Measurements from ENCODE around the gene BLOC1S4. TPM values are rescaled to one million over a fixed set of nuclear protein-coding genes. Genes with fewer than 3 reads are reported as not detected.

The BLOC1S4 gene
- total RNA-seq, 1 experiment from 2014 or later = 15.7 TPM

DNA sequence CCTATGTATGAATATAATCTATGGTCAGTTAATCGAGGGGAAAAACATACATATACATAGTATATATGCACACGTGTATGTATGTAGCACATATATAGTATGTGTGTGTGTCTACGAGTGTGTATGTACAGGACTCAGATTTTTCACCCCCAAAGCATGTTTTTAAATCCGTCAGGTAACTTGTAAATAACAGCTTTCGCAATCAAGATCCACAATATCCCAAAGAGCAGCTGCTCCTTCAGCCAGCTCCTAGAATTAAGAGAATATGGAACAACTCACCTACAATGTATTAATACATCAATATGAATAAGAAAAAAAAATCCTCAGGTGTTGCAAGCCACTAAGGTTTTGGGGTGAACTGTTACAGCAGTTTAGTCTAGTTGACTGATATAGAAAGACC lies 9.8 kb upstream of the BLOC1S4 start:
- no peak for ATAC-seq
- Histone ChIP-seq H2AFZ (ENCODE audit: low read depth, low read length, poor library complexity, severe bottlenecking) (no peak overlapping the region), H3K27me3 (ENCODE audit: insufficient read depth, low read length) (no peaks in the 10 kb centered on the region), H3K27ac (ENCODE audit: low read depth, low read length) (no peak overlapping the region), H3K9me2 (ENCODE audit: insufficient read depth) (no peaks in the 10 kb centered on the region), H3K79me2 (ENCODE audit: insufficient read depth, low read length) (peaks cover 48% of the 10 kb centered on the region), H3K4me1 (ENCODE audit: control insufficient read depth in 1 of 2, insufficient read depth in 2 of 2, low read length in 2 of 2) (peaks cover 11 to 32% of the 10 kb centered on the region in 2 experiments), H3K36me3 (ENCODE audit: control insufficient read depth in 1 of 2, insufficient read depth in 2 of 2, low read length in 2 of 2) (peaks cover 3 to 14% of the 10 kb centered on the region in 2 experiments; a peak in 3 of 4 replicates), H3K9ac (ENCODE audit: low read length) (no peak overlapping the region), H3K4me3 (replicated peaks in 1 of 2; ENCODE audit: low read depth in 1 of 2, low read length in 2 of 2) (no peak overlapping the region), H3K9me3 (ENCODE audit: control insufficient read depth in 1 of 2, insufficient read depth in 1 of 2, low read depth in 1 of 2, low read length in 2 of 2) (no peaks in the 10 kb centered on the region), H3K4me2 (ENCODE audit: low read length) (no peak overlapping the region), H4K20me1 (ENCODE audit: insufficient read depth) (no peaks in the 10 kb centered on the region)
- intact Hi-C loops (cut with micrococcal nuclease) = no loop called here
- ChIA-PET RAD21 (ENCODE audit: low non-redundant PET in 1 of 2, low total read pairs in 2 of 2, uncharacterized antibody in 2 of 2, unreplicated experiment in 2 of 2) (no interaction called here), CTCF (no interaction called here), POLR2A (interaction anchor here (0.9 kb wide), 1 partner anchor 16 kb away, joined by 3 read pairs; no protein-coding TSS in a partner anchor)
- BruUV-seq (replicated peaks) = no TSS peak
- TF ChIP-seq POLR2A (IDR thresholded peaks at IDR 0.05; ENCODE audit: borderline replicate concordance, extremely low read depth, insufficient read depth, insufficient read length) (no peak), ELF1 (IDR thresholded peaks at IDR 0.05; ENCODE audit: borderline replicate concordance, low read depth) (no peak), SRF (IDR thresholded peaks at IDR 0.05; ENCODE audit: low read depth) (no peak), JUND (IDR thresholded peaks at IDR 0.05) (no peak), EGR1 (IDR thresholded peaks at IDR 0.05; ENCODE audit: low read depth) (no peak), POLR2AphosphoS5 (IDR thresholded peaks at IDR 0.05; ENCODE audit: low read depth, low read length) (no peak), ZNF274 (IDR thresholded peaks at IDR 0.05; ENCODE audit: low read depth, low read length) (no peak), CBX3 (IDR thresholded peaks at IDR 0.05; ENCODE audit: low read depth) (no peak)
- TF ChIP-seq, protein P1, sequence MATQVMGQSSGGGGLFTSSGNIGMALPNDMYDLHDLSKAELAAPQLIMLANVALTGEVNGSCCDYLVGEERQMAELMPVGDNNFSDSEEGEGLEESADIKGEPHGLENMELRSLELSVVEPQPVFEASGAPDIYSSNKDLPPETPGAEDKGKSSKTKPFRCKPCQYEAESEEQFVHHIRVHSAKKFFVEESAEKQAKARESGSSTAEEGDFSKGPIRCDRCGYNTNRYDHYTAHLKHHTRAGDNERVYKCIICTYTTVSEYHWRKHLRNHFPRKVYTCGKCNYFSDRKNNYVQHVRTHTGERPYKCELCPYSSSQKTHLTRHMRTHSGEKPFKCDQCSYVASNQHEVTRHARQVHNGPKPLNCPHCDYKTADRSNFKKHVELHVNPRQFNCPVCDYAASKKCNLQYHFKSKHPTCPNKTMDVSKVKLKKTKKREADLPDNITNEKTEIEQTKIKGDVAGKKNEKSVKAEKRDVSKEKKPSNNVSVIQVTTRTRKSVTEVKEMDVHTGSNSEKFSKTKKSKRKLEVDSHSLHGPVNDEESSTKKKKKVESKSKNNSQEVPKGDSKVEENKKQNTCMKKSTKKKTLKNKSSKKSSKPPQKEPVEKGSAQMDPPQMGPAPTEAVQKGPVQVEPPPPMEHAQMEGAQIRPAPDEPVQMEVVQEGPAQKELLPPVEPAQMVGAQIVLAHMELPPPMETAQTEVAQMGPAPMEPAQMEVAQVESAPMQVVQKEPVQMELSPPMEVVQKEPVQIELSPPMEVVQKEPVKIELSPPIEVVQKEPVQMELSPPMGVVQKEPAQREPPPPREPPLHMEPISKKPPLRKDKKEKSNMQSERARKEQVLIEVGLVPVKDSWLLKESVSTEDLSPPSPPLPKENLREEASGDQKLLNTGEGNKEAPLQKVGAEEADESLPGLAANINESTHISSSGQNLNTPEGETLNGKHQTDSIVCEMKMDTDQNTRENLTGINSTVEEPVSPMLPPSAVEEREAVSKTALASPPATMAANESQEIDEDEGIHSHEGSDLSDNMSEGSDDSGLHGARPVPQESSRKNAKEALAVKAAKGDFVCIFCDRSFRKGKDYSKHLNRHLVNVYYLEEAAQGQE (IDR thresholded peaks at IDR 0.05; ENCODE audit: low read depth) = no peak
- TF ChIP-seq, protein P2, sequence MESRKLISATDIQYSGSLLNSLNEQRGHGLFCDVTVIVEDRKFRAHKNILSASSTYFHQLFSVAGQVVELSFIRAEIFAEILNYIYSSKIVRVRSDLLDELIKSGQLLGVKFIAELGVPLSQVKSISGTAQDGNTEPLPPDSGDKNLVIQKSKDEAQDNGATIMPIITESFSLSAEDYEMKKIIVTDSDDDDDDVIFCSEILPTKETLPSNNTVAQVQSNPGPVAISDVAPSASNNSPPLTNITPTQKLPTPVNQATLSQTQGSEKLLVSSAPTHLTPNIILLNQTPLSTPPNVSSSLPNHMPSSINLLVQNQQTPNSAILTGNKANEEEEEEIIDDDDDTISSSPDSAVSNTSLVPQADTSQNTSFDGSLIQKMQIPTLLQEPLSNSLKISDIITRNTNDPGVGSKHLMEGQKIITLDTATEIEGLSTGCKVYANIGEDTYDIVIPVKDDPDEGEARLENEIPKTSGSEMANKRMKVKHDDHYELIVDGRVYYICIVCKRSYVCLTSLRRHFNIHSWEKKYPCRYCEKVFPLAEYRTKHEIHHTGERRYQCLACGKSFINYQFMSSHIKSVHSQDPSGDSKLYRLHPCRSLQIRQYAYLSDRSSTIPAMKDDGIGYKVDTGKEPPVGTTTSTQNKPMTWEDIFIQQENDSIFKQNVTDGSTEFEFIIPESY (IDR thresholded peaks at IDR 0.05; ENCODE audit: extremely low read depth, insufficient replicate concordance, low read length) = no peak
- DNase-seq (ENCODE audit: low read depth, low spot score) = no peak
